Mesendoderm (in vitro differentiated cells): ENCODE results near the gene C10orf90.

Source experiments
- DNase-seq: peaks from one replicate; pipeline ENCODE4 v3.0.0; 2013
- H2AK5ac ChIP-seq: 2 replicates; pipeline ENCODE4 v1.6.1; 2013; ENCODE audit warnings: low read length, inconsistent platforms
- H2BK120ac ChIP-seq: 2 replicates; pipeline ENCODE4 v1.6.1; 2013; ENCODE audit warnings: low read depth, mild to moderate bottlenecking, low read length, moderate library complexity, mixed read lengths
- H2BK15ac ChIP-seq: replicated peaks from 2 replicates; pipeline ENCODE4 v1.6.1; 2013; ENCODE audit warnings: low read depth, mild to moderate bottlenecking, moderate library complexity
- H2BK5ac ChIP-seq: 2 replicates; pipeline ENCODE4 v1.6.1; 2013; ENCODE audit warnings: low read length, inconsistent platforms
- H3K18ac ChIP-seq: 2 replicates; pipeline ENCODE4 v1.6.1; 2013; ENCODE audit warnings: mild to moderate bottlenecking, low read length, mixed read lengths
- H3K23ac ChIP-seq: one replicate; pipeline ENCODE4 v1.6.1; 2013; ENCODE audit warnings: low read length
- H3K27ac ChIP-seq: 2 replicates; pipeline ENCODE4 v1.5.1; 2013; ENCODE audit warnings: low read depth, mild to moderate bottlenecking, inconsistent platforms, low read length, moderate library complexity
- H3K27me3 ChIP-seq: 2 replicates; pipeline ENCODE4 v1.6.1; 2013; ENCODE audit warnings: low read length, control low read depth, mild to moderate bottlenecking, inconsistent platforms; ENCODE audit not compliant: insufficient read depth, poor library complexity
- H3K36me3 ChIP-seq: 2 replicates; pipeline ENCODE4 v1.6.1; 2013; ENCODE audit warnings: low read length, inconsistent platforms; ENCODE audit not compliant: control insufficient read depth, insufficient read depth
- H3K4ac ChIP-seq: one replicate; pipeline ENCODE4 v1.6.1; 2013; ENCODE audit warnings: low read depth, mild to moderate bottlenecking, low read length, moderate library complexity
- H3K4me1 ChIP-seq: 2 replicates; pipeline ENCODE4 v1.6.1; 2013; ENCODE audit warnings: low read depth, low read length, inconsistent platforms; ENCODE audit not compliant: control insufficient read depth
- H3K4me2 ChIP-seq: 2 replicates; pipeline ENCODE4 v1.6.1; 2013; ENCODE audit warnings: low read length
- H3K4me3 ChIP-seq: 2 replicates; pipeline ENCODE4 v1.5.1; 2013; ENCODE audit warnings: mild to moderate bottlenecking, low read length
- H3K56ac ChIP-seq: one replicate; pipeline ENCODE4 v1.6.1; 2013; ENCODE audit warnings: low read length
- H3K79me1 ChIP-seq: 2 replicates; pipeline ENCODE4 v1.6.1; 2013; ENCODE audit warnings: low read length, inconsistent platforms
- H3K79me2 ChIP-seq: 2 replicates; pipeline ENCODE4 v1.6.1; 2013; ENCODE audit warnings: mild to moderate bottlenecking, low read length; ENCODE audit not compliant: control insufficient read depth, insufficient read depth
- H3K9ac ChIP-seq: 2 replicates; pipeline ENCODE4 v1.6.1; 2013; ENCODE audit warnings: low read length, inconsistent platforms
- H4K5ac ChIP-seq: one replicate; pipeline ENCODE4 v1.6.1; 2013; ENCODE audit warnings: low read length
- H4K8ac ChIP-seq: one replicate; pipeline ENCODE4 v1.6.1; 2013; ENCODE audit warnings: low read depth, mild to moderate bottlenecking, control low read depth, low read length, moderate library complexity
- WGBS: extraction: QIAGEN DNeasy Blood & Tissue Kit; methylation state at CpG from one replicate; pipeline ENCODE4 v1.1.7; 2013; ENCODE audit warnings: low lambda C conversion rate, missing lambda C conversion rate; ENCODE audit not compliant: insufficient coverage; ENCODE audit errors: extremely low coverage; 5-methylcytosine and 5-hydroxymethylcytosine counted together

The C10orf90 gene

GRCh38 chr10:126439942-126440341, 230.6 kb downstream of the C10orf90 start:
- Histone ChIP-seq H4K5ac (no peak overlapping the region), H3K4me2 (no peak overlapping the region), H2BK120ac (no peak overlapping the region), H3K36me3 (no peaks in the 10 kb centered on the region), H3K79me1 (no peaks in the 10 kb centered on the region), H3K27me3 (no peaks in the 10 kb centered on the region), H2BK15ac (no peak overlapping the region), H3K79me2 (no peaks in the 10 kb centered on the region), H4K8ac (no peak overlapping the region), H3K4me3 (no peak overlapping the region), H3K4ac (peak overlapping the region; percentile 57), H3K18ac (no peak overlapping the region), H2AK5ac (no peak overlapping the region), H2BK5ac (no peak overlapping the region), H3K9ac (no peak overlapping the region), H3K4me1 (no peaks in the 10 kb centered on the region), H3K23ac (no peak overlapping the region), H3K27ac (no peak overlapping the region), H3K56ac (no peak overlapping the region)
- DNase-seq: no peak
- WGBS: no CpG with 5 or more reads among the region's 3 CpGs

GRCh38 chr10:126438407-126438783, 232.1 kb downstream of the C10orf90 start:
- no peak overlapping the region for H3K27ac ChIP-seq
- no peak overlapping the region for H3K9ac ChIP-seq
- WGBS: no CpG with 5 or more reads among the region's 2 CpGs
- DNase-seq: no peak
- no peaks in the 10 kb centered on the region for H3K36me3 ChIP-seq
- H3K79me2 ChIP-seq: no peaks in the 10 kb centered on the region
- H3K23ac ChIP-seq: no peak overlapping the region
- H3K27me3 ChIP-seq: no peaks in the 10 kb centered on the region
- H3K4ac ChIP-seq: no peak overlapping the region
- no peak overlapping the region for H3K4me3 ChIP-seq
- no peak overlapping the region for H4K5ac ChIP-seq
- H3K79me1 ChIP-seq: no peaks in the 10 kb centered on the region
- H2BK15ac ChIP-seq: no peak overlapping the region
- no peak overlapping the region for H2BK120ac ChIP-seq
- no peak overlapping the region for H2BK5ac ChIP-seq
- H3K4me1 ChIP-seq: peaks cover 3% of the 10 kb centered on the region
- no peak overlapping the region for H3K56ac ChIP-seq
- no peak overlapping the region for H2AK5ac ChIP-seq
- H3K18ac ChIP-seq: no peak overlapping the region
- H4K8ac ChIP-seq: no peak overlapping the region
- H3K4me2 ChIP-seq: no peak overlapping the region

GRCh38 chr10:126437635-126438406, 232.7 kb downstream of the C10orf90 start:
- Histone ChIP-seq H2BK5ac (no peak overlapping the region), H2AK5ac (no peak overlapping the region), H3K4me1 (peaks cover 3% of the 10 kb centered on the region)

GRCh38 chr10:126434235-126434634, 236.3 kb downstream of the C10orf90 start:
- H3K23ac ChIP-seq: no peak overlapping the region
- no peaks in the 10 kb centered on the region for H3K79me2 ChIP-seq
- H3K36me3 ChIP-seq: no peaks in the 10 kb centered on the region
- H2BK15ac ChIP-seq: no peak overlapping the region
- WGBS: no CpG with 5 or more reads among the region's 5 CpGs
- H2BK120ac ChIP-seq: no peak overlapping the region
- H3K27me3 ChIP-seq: no peaks in the 10 kb centered on the region
- H4K5ac ChIP-seq: no peak overlapping the region
- H2AK5ac ChIP-seq: no peak overlapping the region
- H4K8ac ChIP-seq: no peak overlapping the region
- H3K79me1 ChIP-seq: no peaks in the 10 kb centered on the region
- H3K9ac ChIP-seq: no peak overlapping the region
- H3K18ac ChIP-seq: no peak overlapping the region
- no peak overlapping the region for H3K4ac ChIP-seq
- H3K27ac ChIP-seq: no peak overlapping the region
- H2BK5ac ChIP-seq: no peak overlapping the region
- no peak overlapping the region for H3K4me3 ChIP-seq
- H3K4me1 ChIP-seq: peaks cover 3% of the 10 kb centered on the region
- no peak overlapping the region for H3K4me2 ChIP-seq
- no peak overlapping the region for H3K56ac ChIP-seq
- DNase-seq: peak; percentile 85

More at GRCh38 chr10:126437635-126438406, 232.7 kb downstream of the C10orf90 start:
- Histone ChIP-seq H3K4ac (no peak overlapping the region), H3K27me3 (no peaks in the 10 kb centered on the region), H3K9ac (no peak overlapping the region), H3K4me3 (no peak overlapping the region), H2BK120ac (no peak overlapping the region), H3K79me2 (no peaks in the 10 kb centered on the region), H3K27ac (no peak overlapping the region), H4K5ac (no peak overlapping the region), H3K4me2 (no peak overlapping the region), H4K8ac (no peak overlapping the region), H2BK15ac (no peak overlapping the region), H3K36me3 (no peaks in the 10 kb centered on the region), H3K23ac (no peak overlapping the region), H3K79me1 (no peaks in the 10 kb centered on the region), H3K18ac (no peak overlapping the region), H3K56ac (no peak overlapping the region)
- DNase-seq: no peak
- WGBS: no CpG with 5 or more reads among the region's 2 CpGs

- Histone ChIP-seq H4K8ac (no peak overlapping the region), H3K27me3 (no peaks in the 10 kb centered on the region), H3K9ac (no peak overlapping the region), H3K18ac (no peak overlapping the region), H3K79me1 (no peaks in the 10 kb centered on the region), H3K27ac (no peak overlapping the region), H3K4me3 (no peak overlapping the region), H3K4ac (no peak overlapping the region), H3K79me2 (no peaks in the 10 kb centered on the region), H3K36me3 (no peaks in the 10 kb centered on the region), H2BK15ac (no peak overlapping the region), H2BK120ac (no peak overlapping the region), H3K4me2 (no peak overlapping the region), H3K23ac (no peak overlapping the region), H3K56ac (no peak overlapping the region), H2AK5ac (no peak overlapping the region), H4K5ac (no peak overlapping the region), H3K4me1 (peaks cover 3% of the 10 kb centered on the region), H2BK5ac (no peak overlapping the region)
- no CpG with 5 or more reads among the region's 5 CpGs for WGBS
- no peak for DNase-seq
Measured at GRCh38 chr10:126433351-126433750, 237.1 kb downstream of the C10orf90 start.

- no peak overlapping the region for H3K4me2 ChIP-seq
- no peak overlapping the region for H3K23ac ChIP-seq
- no peak overlapping the region for H3K4me3 ChIP-seq
- no peak overlapping the region for H3K9ac ChIP-seq
- no peak overlapping the region for H2BK120ac ChIP-seq
- no peak overlapping the region for H4K5ac ChIP-seq
- no peak overlapping the region for H3K27ac ChIP-seq
- no peak overlapping the region for H3K4ac ChIP-seq
- no peak for DNase-seq
- no peaks in the 10 kb centered on the region for H3K36me3 ChIP-seq
- WGBS: no CpG with 5 or more reads among the region's 7 CpGs
- no peaks in the 10 kb centered on the region for H3K79me1 ChIP-seq
- peaks cover 3% of the 10 kb centered on the region for H3K4me1 ChIP-seq
- H4K8ac ChIP-seq: no peak overlapping the region
- H2BK15ac ChIP-seq: no peak overlapping the region
- H3K79me2 ChIP-seq: no peaks in the 10 kb centered on the region
- no peaks in the 10 kb centered on the region for H3K27me3 ChIP-seq
- H3K18ac ChIP-seq: no peak overlapping the region
- H3K56ac ChIP-seq: no peak overlapping the region
- no peak overlapping the region for H2AK5ac ChIP-seq
- H2BK5ac ChIP-seq: no peak overlapping the region
Measured at GRCh38 chr10:126432507-126432906, 238.0 kb downstream of the C10orf90 start.
